HG02759 (cell line): Measurements from ENCODE around the gene B3GNT3.
A peak's percentile ranks its signal among the peaks of the same experiment; 100 is the strongest.
"Not testable (repeated sequence)": the region's sequence is repeated elsewhere in the genome, so short reads cannot be mapped to it uniquely, and the experiment has no call there.

Experiments used
- ATAC-seq: cut with Tn5 transposase; IDR thresholded peaks from one replicate; pipeline ENCODE4 v1.9.1; 2021; ENCODE audit warnings: mild to moderate bottlenecking, moderate library complexity; ENCODE audit not compliant: unreplicated experiment

The B3GNT3 gene

GRCh38 chr19:17765069-17765618 lies 29.8 kb upstream of the B3GNT3 start:
- no peak for ATAC-seq

GRCh38 chr19:17766543-17767131 lies 28.3 kb upstream of the B3GNT3 start:
- ATAC-seq: no peak

GRCh38 chr19:17767559-17767958 lies 27.4 kb upstream of the B3GNT3 start:
- no peak for ATAC-seq

- ATAC-seq: no peak
These were observed 24.3 kb upstream of the B3GNT3 start for GRCh38 chr19:17770613-17771012.

- ATAC-seq: no peak
These were observed 22.8 kb upstream of the B3GNT3 start for GRCh38 chr19:17772172-17772571.

GRCh38 chr19:17775245-17775927 lies 19.6 kb upstream of the B3GNT3 start:
- no peak for ATAC-seq

GRCh38 chr19:17775991-17776803 lies 18.7 kb upstream of the B3GNT3 start:
- ATAC-seq: peak; percentile 73

- not testable (repeated sequence) for ATAC-seq
These were observed 17.1 kb upstream of the B3GNT3 start for GRCh38 chr19:17777840-17778239.

GRCh38 chr19:17778251-17778967 lies 16.5 kb upstream of the B3GNT3 start:
- ATAC-seq: no peak

GRCh38 chr19:17778968-17779929 lies 15.7 kb upstream of the B3GNT3 start:
- ATAC-seq: no peak

- no peak for ATAC-seq
These were observed 14.2 kb upstream of the B3GNT3 start for GRCh38 chr19:17780781-17781180.

GRCh38 chr19:17783721-17784120 lies 11.2 kb upstream of the B3GNT3 start:
- not testable (repeated sequence) for ATAC-seq

GRCh38 chr19:17784201-17785008 lies 10.5 kb upstream of the B3GNT3 start:
- no peak for ATAC-seq

- no peak for ATAC-seq
These were observed 7.5 kb upstream of the B3GNT3 start for GRCh38 chr19:17787274-17787913.

GRCh38 chr19:17788632-17789031 lies 6.3 kb upstream of the B3GNT3 start:
- ATAC-seq: no peak

- ATAC-seq: no peak
These were observed 4.7 kb upstream of the B3GNT3 start for GRCh38 chr19:17790059-17790780.

- no peak for ATAC-seq
These were observed 567 bp upstream of the B3GNT3 start for GRCh38 chr19:17794412-17794730.

- ATAC-seq: no peak
These were observed 538 bp downstream of the B3GNT3 start for GRCh38 chr19:17795495-17795856.
